Ascending aorta (tissue), 2 donors: Measurements from ENCODE around the gene PCBD1. TPM values are rescaled to one million over a fixed set of nuclear protein-coding genes. Genes with fewer than 3 reads are reported as not detected.

Experiments
- DNase-seq, 2 donors: peaks; one replicate each; pipeline ENCODE4 v3.0.0-alpha.2; 2019; ENCODE audit warnings: low spot score in 2 of 2
- H3K27ac ChIP-seq, 2 donors: fragments of 200-600 bp; sonication (generic); one replicate each; pipeline ENCODE4 v1.5.1; 2016 to 2017; ENCODE audit warnings: mild to moderate bottlenecking in 1 of 2
- H3K27me3 ChIP-seq: fragments of 200-600 bp; sonication (generic); one replicate; pipeline ENCODE4 v1.5.1; 2017
- H3K36me3 ChIP-seq, 2 donors: fragments of 200-600 bp; sonication (generic); one replicate each; pipeline ENCODE4 v1.5.1; 2016
- H3K4me1 ChIP-seq, 2 donors: fragments of 200-600 bp; sonication (generic); one replicate each; pipeline ENCODE4 v1.5.1; 2016 to 2017; ENCODE audit warnings: mild to moderate bottlenecking in 1 of 2
- H3K4me3 ChIP-seq, 2 donors: fragments of 200-600 bp; sonication (generic); one replicate each; pipeline ENCODE4 v1.5.1; 2016 to 2017; ENCODE audit warnings: mild to moderate bottlenecking in 1 of 2
- H3K9me3 ChIP-seq, 2 donors: fragments of 200-600 bp; sonication (generic); one replicate each; pipeline ENCODE4 v1.5.1; 2016
- CTCF ChIP-seq, 3 experiments: fragments of 200-600 bp in 2 of 3; fragments of 450-650 bp in 1 of 3; sonication (generic) in 2 of 3; IDR thresholded peaks; one replicate each; pipeline ENCODE4 v1.5.1; 2016 to 2019; ENCODE audit warnings: antibody characterized with exemption in 3 of 3, mild to moderate bottlenecking in 1 of 3, moderate library complexity in 1 of 3
- intact Hi-C: fragments of 100-400 bp; cut with DNase I; formaldehyde crosslinking; loops from one replicate; pipeline ENCODE4 v1.15.1; 2023
- total RNA-seq: library from RNA; depleted of rRNA; stranded (reverse); fragments of >200 nt; gene quantifications from one replicate; pipeline ENCODE4 v1.1.0, GENCODE V29; 2016

PCBD1 gene
- total RNA-seq, 1 donor from 2014 or later = 45.8 TPM

GRCh38 chr10:70890917-70891431 is 2.6 kb upstream of the PCBD1 start:
- peak in 1 of 2 donors; percentile 54 for DNase-seq
- intact Hi-C loops = no loop called here
- H3K4me3 ChIP-seq = no peak overlapping the region
- peaks cover 0 to 3% of the 10 kb centered on the region in 2 donors for H3K4me1 ChIP-seq
- TF ChIP-seq CTCF (IDR thresholded peaks at IDR 0.05) = no peak
- H3K27me3 ChIP-seq = no peaks in the 10 kb centered on the region
- no peaks in the 10 kb centered on the region for H3K9me3 ChIP-seq
- H3K27ac ChIP-seq = no peak overlapping the region
- no peaks in the 10 kb centered on the region for H3K36me3 ChIP-seq

- intact Hi-C loops = loop anchor here (2.0 to 10.0 kb wide), 3 partner anchors 72 to 664 kb away; no protein-coding TSS in a partner anchor
- Histone ChIP-seq H3K36me3 (peaks cover 0 to 14% of the 10 kb centered on the region in 2 donors), H3K27me3 (no peaks in the 10 kb centered on the region), H3K4me3 (peak overlapping the region in 1 of 2 donors; percentile 80), H3K27ac (no peak overlapping the region), H3K9me3 (no peaks in the 10 kb centered on the region), H3K4me1 (peaks cover 0 to 3% of the 10 kb centered on the region in 2 donors)
- no peak for TF ChIP-seq CTCF (IDR thresholded peaks at IDR 0.05)
- DNase-seq = no peak
These were observed 926 bp upstream of the PCBD1 start for GRCh38 chr10:70889291-70889690.

GRCh38 chr10:70886921-70887665 is 1.3 kb downstream of the PCBD1 start:
- no peak for DNase-seq
- H3K27me3 ChIP-seq = no peaks in the 10 kb centered on the region
- H3K27ac ChIP-seq = peak overlapping the region; percentile 92 to 96
- peaks cover 0 to 3% of the 10 kb centered on the region in 2 donors for H3K4me1 ChIP-seq
- intact Hi-C loops = loop anchor here (5.0 to 10.0 kb wide), 2 partner anchors 425 to 662 kb away; no protein-coding TSS in a partner anchor
- no peaks in the 10 kb centered on the region for H3K9me3 ChIP-seq
- peak overlapping the region; percentile 79 to 80 for H3K4me3 ChIP-seq
- peaks cover 6 to 27% of the 10 kb centered on the region in 2 donors for H3K36me3 ChIP-seq
- no peak for TF ChIP-seq CTCF (IDR thresholded peaks at IDR 0.05)

- H3K36me3 ChIP-seq = peaks cover 6 to 27% of the 10 kb centered on the region in 2 donors
- no peaks in the 10 kb centered on the region for H3K9me3 ChIP-seq
- H3K27ac ChIP-seq = peak overlapping the region in 1 of 2 donors; percentile 92
- no peak overlapping the region for H3K4me3 ChIP-seq
- H3K4me1 ChIP-seq = peaks cover 0 to 3% of the 10 kb centered on the region in 2 donors
- no peak for DNase-seq
- no peaks in the 10 kb centered on the region for H3K27me3 ChIP-seq
- TF ChIP-seq CTCF (IDR thresholded peaks at IDR 0.05) = no peak
- intact Hi-C loops = loop anchor here (5.0 to 10.0 kb wide), 2 partner anchors 424 to 661 kb away; no protein-coding TSS in a partner anchor
These were observed 2.1 kb downstream of the PCBD1 start for GRCh38 chr10:70885931-70886903.

- intact Hi-C loops = loop anchor here (5.0 to 10.0 kb wide), 2 partner anchors 423 to 661 kb away; no protein-coding TSS in a partner anchor
- DNase-seq = no peak
- H3K9me3 ChIP-seq = no peaks in the 10 kb centered on the region
These were observed 2.9 kb downstream of the PCBD1 start for GRCh38 chr10:70885481-70885880.

More at GRCh38 chr10:70885481-70885880, 2.9 kb downstream of the PCBD1 start:
- Histone ChIP-seq H3K4me1 (peaks cover 0 to 3% of the 10 kb centered on the region in 2 donors), H3K4me3 (no peak overlapping the region), H3K27ac (no peak overlapping the region), H3K27me3 (no peaks in the 10 kb centered on the region), H3K36me3 (peaks cover 6 to 27% of the 10 kb centered on the region in 2 donors)
- no peak for TF ChIP-seq CTCF (IDR thresholded peaks at IDR 0.05)
